Measurements from ENCODE around the gene RHBDD2.

RHBDD2 gene

DNA sequence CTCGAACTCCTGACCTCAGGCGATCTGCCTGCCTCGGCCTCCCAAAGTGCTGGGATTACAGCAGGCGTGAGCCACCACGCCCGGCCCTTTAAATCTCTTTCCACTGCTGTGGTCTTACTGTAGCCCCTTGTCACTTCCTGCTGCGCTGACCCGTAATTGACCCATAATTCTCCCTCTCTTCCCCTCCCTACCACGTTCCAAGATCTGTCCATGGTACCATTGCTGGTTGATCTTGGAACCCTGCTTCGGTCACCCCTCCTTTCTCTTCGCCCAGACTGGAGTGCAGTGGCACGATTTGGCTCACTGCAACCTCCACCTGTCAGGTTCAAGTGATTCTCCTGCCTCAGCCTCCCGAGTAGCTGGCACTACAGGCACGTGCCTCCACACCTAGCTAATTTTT is 42.6 kb downstream of the RHBDD2 start:
- DNase-seq = no peak

DNA sequence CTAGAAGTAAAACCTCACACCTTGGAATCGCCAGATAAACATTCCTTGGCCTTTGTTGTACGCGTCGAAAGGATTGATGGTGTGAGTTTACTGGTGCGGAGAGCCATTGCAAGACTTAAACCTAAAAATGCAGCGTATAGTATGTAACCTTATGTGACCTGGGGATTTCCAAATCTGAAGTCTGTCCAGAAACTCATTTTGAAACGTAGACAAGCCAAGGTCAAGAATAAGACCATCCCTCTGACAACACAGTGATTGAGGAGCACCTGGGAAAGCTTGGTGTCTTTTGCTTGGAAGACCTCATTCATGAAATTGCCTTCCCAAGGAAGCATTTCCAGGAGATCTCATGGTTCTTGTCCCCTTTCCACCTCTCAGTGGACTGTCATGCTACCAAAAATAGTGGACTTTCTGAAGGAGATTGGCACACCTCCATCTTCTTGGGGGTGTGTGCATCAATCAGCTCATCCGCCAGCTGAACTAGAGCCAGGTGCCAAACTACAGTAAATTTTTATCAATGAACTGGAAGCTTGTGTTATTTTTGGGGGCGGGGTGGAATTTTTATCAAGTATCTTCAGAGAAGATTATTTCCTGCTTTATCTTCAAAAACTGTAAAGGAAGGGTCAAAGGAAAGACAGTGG is 44.3 kb downstream of the RHBDD2 start:
- no peak for DNase-seq

GRCh38 chr7:75924256-75924655 is 45.4 kb downstream of the RHBDD2 start:
- no peak for DNase-seq

GRCh38 chr7:75924889-75925288 is 46.1 kb downstream of the RHBDD2 start:
- no peak for DNase-seq

DNA sequence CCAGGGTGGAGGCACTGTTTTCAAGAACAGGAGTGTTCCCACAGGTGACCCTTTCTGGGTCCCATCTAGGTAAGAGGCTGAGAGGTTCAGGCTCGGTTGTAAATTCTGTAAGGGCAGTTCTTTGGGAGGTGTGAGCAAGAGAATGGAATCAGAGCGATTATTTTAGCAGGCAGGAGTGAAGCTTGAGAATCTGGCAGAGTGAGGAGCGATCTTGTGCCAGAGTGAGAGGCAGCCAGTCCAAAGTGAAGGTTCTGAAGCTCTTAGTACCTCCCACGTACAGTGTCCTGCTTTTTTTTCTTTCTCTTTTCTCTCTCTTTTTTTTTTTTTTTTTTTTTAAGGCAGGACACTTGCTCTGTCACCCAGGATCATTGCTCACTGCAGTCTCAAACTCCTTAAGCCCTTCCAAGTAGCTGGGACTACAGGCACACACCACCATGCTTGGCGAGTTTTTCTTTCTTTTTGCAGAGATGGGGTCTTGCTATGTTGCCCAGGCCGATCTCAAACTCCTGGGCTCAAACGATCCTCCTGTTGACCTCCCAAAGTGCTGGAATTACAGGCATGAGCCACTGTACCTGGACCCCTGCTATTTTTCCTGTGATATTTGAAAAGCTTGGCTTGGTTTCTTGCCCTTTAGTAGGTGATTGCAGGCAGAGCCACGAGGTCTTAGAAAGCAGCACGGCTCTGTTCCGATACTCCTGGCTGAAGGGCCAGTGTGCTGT is 47.0 kb downstream of the RHBDD2 start:
- no peak for DNase-seq

DNA sequence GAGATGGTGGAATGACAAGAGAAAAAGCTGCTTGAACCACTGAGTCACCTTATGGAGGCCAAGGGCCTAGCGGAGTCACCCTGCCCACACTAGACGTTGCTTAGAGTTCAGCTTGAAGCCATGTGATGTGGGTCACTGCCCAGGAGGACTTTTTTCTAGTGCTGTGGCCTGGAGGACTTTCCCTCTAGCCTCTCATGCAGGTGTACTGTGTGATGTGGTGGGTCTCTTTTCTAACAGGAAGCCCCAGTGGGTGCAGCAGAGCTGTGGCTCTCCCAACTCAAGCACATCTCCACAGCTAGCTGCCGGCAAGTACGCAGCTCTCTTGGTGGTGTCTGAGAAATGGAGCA is 49.7 kb downstream of the RHBDD2 start:
- DNase-seq = no peak

GRCh38 chr7:75931680-75932079 is 52.8 kb downstream of the RHBDD2 start:
- peak; percentile 94 for DNase-seq

- DNase-seq = no peak
Observed at GRCh38 chr7:75937958-75938786, 59.3 kb downstream of the RHBDD2 start.

All from NCI-H1105 treated with DMSO at 0.1 percent for 48 hours (cell line).